Right lung (tissue), 10 donors: ENCODE results near the gene PCDH12. TPM values are rescaled to one million over a fixed set of nuclear protein-coding genes. Genes with fewer than 3 reads are reported as not detected.

Experiments
- DNase-seq, 2 donors: peaks; one replicate each; pipeline ENCODE4 v3.0.0-alpha.2; 2013
- long read RNA-seq, 8 donors: transcript quantifications; one replicate each; lab custom pipeline, GENCODE V29; 2026
- polyA plus RNA-seq, 5 donors: library from polyadenylated mRNA; unstranded; fragments of 120-200 nt; gene quantifications; one replicate each; pipeline versions ENCODE4 v1.2.1 to v1.2.3, GENCODE V29; 2013; ENCODE audit warnings: inconsistent platforms in 1 of 5, low replicate concordance in 1 of 5; ENCODE audit not compliant: insufficient read length in 5 of 5, insufficient read depth in 1 of 5

Gene PCDH12
- 10 to 100 TPM; 33.0 to 41.9 (median 35.7) TPM for polyA plus RNA-seq
- long read RNA-seq, donor 1, full-length matches to known transcripts: 16 of 16 reads
- long read RNA-seq, donor 1, partial matches to known transcripts: 0 of 16 reads
- long read RNA-seq, donor 1, other reads (novel, unspliced or antisense): 0 of 16 reads
- long read RNA-seq, donor 2, full-length matches to known transcripts: 3 of 3 reads
- long read RNA-seq, donor 2, partial matches to known transcripts: 0 of 3 reads
- long read RNA-seq, donor 2, other reads (novel, unspliced or antisense): 0 of 3 reads
- long read RNA-seq, donor 3, full-length matches to known transcripts: 11 of 11 reads
- long read RNA-seq, donor 3, partial matches to known transcripts: 0 of 11 reads
- long read RNA-seq, donor 3, other reads (novel, unspliced or antisense): 0 of 11 reads
- long read RNA-seq, donor 4, full-length matches to known transcripts: 5 of 14 reads
- long read RNA-seq, donor 4, partial matches to known transcripts: 9 of 14 reads
- long read RNA-seq, donor 4, other reads (novel, unspliced or antisense): 0 of 14 reads
- long read RNA-seq, donor 5, full-length matches to known transcripts: 14 of 118 reads
- long read RNA-seq, donor 5, partial matches to known transcripts: 104 of 118 reads
- long read RNA-seq, donor 5, other reads (novel, unspliced or antisense): 0 of 118 reads
- long read RNA-seq, donor 6, full-length matches to known transcripts: 28 of 94 reads
- long read RNA-seq, donor 6, partial matches to known transcripts: 66 of 94 reads
- long read RNA-seq, donor 6, other reads (novel, unspliced or antisense): 0 of 94 reads
- long read RNA-seq, donor 7, full-length matches to known transcripts: 17 of 39 reads
- long read RNA-seq, donor 7, partial matches to known transcripts: 22 of 39 reads
- long read RNA-seq, donor 7, other reads (novel, unspliced or antisense): 0 of 39 reads
- long read RNA-seq, donor 8, full-length matches to known transcripts: 6 of 6 reads
- long read RNA-seq, donor 8, partial matches to known transcripts: 0 of 6 reads
- long read RNA-seq, donor 8, other reads (novel, unspliced or antisense): 0 of 6 reads

DNA sequence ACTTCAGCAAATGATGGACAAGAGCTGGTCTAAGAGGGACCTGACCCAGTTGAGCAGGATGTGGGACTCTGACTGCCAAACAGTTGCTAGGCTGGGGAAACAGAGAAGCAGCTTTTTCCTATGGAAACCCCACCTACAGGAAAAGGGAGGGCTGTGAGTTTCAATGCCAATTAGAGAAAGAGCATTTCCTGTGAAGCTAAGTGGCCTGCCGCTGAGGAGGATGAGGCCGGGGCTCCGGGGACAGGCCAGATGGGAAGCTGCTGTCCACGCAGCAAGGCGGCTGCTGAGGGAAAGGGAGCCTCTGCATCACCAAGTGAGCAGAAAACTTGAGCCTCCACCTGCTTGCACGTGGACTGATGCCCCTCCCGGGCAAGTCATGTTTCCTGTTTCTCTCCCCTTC is at the start of gene PCDH12:
Gene PCDH12 (minus strand): TSS at position 90 of the 400 bp plus-strand sequence. CDS start 351 bp downstream, outside the sequence.
- DNase-seq: peak; percentile 51 to 71

DNA sequence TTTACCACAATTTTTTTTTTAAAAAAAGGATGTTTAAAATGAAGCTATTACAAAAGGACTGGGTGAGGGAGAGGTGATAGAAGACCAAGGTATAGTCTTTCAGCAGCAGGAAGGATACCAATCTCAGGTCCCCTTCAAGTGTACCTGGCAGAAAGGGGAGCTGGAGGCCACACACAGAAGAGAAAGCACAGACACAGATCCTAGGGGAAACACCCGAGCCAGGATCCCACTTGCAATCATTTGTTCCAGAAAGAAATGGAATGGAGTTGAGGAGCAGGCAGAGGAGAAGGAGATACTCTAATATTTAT is 49.2 kb upstream of the PCDH12 start:
- DNase-seq: no peak

DNA sequence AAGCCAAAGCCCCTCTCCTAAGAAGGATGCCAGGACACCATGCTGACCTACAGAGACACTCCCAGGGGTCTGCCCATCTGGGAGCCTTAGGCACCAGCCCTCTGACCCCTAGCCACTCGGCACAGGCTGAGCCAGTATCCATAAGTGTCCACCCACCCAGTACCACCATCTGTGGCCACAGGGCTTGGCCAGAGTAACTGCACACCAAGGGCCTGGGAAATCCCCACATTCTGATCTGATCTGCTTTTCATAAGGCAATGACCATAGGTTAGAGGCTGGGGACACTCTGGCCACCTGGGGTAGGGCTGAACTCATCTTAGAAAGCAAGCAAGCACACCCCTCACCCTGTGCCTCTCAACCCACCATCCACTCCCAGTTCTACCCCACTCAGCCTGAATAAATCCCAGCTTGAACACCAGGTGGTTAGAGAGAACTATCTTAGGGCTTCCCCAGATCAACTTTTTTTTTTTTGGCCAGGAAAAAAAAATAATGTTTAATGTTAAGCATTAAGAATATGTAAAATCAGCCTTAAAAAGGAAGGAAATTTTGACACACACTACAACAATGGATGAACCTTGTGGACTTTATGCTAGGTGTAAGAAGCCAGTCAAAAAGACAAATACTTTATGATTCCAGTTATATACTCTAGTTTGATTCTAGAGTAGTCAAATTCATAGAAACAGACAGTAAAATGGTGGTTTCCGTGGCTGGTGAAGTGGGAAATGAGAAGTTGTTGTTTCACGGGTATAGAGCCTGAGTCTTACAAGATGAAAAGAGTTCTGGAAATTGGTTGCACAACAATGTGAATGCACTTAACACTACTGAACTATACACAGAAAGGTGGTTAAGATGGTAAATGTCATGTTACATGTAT is 48.6 kb upstream of the PCDH12 start:
- no peak for DNase-seq

DNA sequence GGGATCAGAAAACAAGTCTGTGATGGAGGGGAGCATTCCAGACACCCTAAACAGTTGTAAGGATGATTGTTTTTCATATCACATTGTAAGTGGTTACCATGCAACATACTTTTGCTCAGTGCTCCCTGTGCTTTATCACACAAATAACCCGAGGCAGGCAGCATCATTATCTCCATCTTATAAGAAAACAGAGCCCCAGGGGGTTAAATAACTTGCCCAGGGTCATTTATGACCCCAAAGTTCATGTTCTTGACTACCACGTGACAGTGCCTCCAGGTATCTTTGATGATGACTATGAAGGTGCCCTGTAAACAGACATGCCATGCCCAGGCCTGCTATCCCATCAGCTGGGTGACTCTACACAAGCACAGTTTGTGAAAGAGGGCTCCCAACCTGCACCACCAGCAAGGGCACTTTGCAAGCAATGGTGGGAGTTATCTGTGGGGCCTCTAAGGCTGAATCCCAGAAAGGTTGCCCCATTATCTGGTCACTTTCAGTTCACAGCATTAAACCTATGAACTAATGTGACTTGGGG is 45.3 kb upstream of the PCDH12 start:
- DNase-seq: no peak

DNA sequence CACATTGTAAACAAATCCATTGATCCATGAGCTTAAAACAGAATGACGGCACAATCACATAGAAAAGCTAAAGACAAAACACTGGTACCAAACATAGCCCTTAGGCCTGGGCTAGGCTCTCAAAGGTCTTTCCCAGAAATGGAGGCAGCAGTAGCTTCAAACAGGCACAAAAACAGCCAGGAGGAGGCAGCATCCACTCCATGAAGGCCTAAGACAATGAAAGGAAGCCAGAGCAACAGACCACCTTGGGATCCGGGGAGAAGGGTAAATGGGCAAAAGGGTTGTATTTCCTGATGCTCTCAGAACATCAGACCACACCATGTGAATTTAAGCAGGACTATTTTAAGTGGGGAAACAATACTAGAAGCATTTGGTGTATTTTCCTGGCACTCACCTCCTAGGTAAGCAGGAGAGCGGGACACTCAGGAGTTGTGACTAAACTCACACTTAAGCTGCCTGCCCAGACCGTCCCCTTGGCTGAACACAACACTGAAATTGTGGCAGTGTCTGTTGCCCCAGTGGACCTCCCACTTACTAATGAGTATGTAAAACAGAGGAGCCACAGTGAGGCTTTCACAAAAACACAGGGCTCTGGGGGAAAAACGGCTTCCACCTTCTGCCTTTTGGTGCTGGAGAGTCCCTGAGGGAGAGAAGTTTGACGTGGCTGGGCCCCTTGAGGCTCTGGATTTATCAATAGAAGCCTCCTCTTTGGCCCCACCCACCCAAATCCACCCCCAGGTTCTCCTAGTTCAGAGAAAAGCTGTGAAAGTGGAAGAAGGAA is 42.9 kb upstream of the PCDH12 start:
- DNase-seq: no peak

DNA sequence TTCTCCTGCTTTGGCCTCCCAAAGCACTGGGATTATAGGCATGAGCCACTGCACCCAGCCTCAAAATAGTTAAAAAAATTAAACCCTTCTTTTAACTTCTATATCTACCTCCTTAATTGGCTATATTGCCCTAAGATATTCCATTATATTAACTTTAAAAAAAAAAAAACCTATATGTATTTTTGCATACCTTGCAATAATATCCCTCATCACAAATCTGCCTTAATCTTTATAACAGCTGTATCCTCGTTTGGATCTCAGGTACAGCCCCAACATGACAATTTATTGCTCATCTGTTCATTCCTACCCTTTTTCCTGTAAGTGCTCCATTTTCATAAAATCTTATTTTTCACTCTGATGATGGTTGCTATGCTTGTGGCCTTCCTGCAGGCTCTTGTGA is 42.2 kb upstream of the PCDH12 start:
- DNase-seq: no peak

DNA sequence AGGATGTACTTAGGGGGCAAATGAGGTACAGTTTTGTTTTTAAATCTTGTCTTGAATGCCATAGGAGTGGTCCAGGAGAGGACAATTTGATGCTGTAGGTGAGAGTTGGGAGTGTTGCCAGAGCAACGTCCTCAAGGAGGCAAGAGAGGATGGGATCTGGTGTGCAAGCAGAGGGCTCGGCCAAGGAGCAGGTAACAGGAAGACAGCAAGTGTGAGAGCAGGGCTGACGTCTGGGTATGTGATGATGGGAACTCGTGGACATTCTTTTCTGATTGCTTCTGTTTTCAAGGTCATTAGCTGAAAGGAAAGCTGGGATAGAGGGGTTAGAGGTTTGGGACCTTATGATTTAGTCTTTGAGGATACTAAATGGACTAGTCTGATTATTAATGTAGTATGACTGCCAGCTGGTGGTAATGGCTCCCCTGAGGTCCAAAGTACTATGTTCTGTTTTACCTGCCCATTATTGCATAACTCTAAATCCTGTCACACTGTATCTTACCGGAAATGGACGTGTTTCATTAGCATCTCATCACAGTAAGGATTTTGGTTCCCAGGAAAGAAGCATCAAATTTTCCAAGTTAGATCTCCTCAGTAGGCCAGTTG is 39.5 kb upstream of the PCDH12 start:
- no peak for DNase-seq

DNA sequence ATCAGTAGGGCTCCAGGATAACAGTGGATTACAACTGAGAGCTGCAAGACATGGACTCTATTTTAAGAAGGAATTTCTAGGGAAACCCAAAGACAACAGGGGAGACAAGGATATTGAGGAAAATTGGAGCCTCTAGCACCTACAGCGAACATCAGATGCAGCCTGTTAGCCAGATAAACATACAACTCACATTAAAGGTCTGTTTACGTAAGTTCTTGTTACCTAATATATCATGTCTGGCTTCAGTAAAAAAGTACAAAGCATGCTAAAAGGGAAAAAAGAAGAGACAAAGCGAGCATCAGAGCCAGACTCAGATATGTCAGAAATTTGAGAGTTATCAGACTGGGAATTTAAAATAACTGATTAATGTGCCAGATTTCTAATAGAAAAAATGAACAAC is 37.7 kb upstream of the PCDH12 start:
- no peak for DNase-seq

DNA sequence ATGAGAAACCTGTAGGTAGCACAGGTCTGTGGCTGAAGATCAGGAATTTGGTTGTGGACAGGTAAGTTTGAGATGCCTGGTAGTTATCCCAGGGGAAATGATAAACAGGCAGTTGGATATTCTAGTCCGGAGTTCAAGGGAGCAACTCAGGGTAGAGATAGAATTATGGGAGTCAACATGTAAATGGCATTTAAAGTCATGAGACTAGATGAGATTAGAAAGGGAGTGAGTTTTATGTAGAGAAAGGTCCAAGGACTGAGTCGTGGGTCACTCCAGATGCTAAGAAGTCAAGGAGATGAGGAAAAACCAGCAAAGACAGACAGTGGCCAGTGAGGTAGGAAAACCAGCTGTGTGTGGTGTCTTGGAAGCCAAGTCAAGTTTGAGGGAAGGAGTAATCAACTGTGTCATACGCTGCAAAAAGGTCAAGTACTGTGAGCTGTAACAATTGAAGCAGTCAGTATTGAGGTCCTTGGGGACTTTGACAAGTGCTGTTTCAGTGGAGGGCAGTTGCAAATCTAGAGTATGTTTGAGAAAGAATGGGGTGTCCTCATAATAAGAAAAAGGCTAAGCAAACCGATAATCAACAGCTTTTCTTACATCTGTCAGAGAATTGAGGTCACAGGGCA is 36.6 kb upstream of the PCDH12 start:
- DNase-seq: no peak

DNA sequence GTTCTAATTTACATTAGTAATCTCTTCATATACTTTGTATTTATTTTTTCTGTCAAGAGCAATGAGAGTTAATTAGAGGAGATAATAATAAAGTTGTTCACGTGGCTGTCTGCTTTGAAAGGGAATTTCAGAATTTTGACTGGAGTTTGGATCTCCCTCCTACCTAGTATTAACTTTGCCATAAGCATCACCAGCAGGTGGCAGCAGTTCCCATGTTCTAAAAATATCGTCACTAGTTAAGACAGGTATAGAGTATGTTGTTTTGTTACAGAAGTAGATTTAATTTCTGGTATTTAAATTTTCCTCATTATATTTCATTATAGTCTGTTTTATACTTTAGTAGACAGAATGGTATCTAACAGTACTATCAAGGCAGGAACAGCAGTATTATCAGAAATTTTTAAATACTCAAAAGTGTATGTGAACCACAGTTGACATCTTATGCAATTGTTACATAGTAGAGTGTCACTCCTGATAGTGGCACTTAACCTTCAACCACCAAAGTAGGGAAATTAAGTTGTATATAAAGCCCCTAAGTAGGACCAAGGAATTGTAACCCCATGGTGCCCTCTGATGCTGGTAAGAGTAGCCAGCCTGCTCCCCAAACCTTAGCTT is 34.5 kb upstream of the PCDH12 start:
- peak; percentile 39 to 61 for DNase-seq

DNA sequence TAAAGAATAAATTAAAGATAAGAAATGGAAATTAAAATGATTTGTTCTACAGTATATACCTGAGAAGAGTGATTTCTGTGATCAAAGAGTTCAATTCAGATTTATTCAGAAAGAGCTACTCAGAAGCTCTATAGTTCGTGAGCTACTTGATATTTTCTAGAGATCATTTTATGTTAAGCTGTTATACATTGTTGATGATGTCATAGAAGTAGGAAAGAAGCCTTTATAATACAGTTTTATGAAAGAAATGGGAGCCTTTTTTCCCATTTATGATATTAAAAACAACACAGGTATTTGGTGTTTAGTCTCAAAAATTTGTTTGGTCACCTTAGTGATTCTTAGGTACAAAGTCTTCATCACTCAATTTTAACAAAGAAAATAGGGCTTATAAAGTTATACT is 31.7 kb upstream of the PCDH12 start:
- no peak for DNase-seq

DNA sequence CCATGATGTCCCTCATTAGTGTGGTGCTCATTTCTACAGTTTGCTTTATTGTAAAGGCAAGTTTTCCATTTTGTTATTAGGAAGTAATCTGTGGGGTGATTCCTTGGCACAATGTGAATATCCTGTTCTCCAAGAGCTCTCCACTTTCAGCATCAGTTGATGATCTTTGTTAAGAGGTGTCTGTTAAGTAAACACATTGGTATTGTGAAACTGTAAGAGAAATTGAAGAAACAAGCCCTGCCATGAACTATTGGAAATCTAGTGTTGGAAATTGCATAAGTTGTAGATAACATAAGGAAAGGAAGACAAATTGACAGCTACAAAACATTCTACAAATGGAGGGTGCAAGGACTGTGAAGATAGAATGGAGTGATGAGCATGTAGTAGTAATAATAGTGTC is 28.1 kb upstream of the PCDH12 start:
- DNase-seq: no peak

DNA sequence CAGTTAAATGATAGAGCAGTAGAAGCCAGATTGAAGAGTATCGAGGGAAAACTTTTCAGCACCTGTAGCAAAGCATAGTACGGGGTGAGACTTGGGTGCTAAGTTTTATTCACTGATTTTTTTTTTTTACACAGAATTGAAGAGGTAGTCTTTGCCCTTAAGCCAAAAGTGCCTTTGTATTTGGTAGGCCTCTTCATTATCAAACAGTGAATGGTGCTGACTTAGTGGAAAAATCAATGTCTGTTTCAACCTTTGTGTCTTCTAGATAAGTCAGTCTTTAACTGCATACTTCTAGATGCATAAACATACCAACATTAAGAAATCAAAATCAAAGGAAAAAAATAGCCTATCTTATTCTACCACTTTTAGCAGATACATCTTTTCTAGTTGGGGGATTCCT is 24.6 kb upstream of the PCDH12 start:
- DNase-seq: no peak

DNA sequence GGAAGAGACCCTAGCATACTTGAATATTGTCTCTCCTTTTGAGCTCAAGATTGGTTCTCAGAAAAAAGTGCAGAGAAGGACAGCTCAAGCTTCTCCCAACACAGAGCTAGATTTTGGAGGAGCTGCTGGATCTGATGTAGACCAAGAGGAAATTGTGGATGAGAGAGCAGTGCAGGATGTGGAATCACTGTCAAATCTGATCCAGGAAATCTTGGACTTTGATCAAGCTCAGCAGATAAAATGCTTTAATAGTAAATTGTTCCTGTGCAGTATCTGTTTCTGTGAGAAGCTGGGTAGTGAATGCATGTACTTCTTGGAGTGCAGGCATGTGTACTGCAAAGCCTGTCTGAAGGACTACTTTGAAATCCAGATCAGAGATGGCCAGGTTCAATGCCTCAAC is 20.4 kb upstream of the PCDH12 start:
- no peak for DNase-seq

DNA sequence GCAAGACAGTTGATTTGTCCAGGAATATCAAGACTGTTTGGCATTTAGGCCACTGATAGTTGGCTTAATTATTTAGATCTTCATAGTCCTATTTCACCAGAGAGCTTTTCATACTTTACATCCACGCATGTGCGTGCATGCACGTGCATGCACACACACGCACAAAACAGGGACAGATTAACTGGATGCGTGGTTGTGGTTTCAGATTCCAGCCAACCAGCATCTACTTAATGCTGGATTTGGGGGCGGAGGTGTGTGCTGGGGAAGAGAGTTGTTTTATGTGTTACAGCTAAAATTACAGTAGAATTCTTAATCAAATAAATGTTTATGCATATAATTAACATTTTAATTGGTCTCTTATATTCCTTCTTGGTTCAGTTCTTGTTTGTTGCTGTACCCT is 18.2 kb upstream of the PCDH12 start:
- DNase-seq: no peak

DNA sequence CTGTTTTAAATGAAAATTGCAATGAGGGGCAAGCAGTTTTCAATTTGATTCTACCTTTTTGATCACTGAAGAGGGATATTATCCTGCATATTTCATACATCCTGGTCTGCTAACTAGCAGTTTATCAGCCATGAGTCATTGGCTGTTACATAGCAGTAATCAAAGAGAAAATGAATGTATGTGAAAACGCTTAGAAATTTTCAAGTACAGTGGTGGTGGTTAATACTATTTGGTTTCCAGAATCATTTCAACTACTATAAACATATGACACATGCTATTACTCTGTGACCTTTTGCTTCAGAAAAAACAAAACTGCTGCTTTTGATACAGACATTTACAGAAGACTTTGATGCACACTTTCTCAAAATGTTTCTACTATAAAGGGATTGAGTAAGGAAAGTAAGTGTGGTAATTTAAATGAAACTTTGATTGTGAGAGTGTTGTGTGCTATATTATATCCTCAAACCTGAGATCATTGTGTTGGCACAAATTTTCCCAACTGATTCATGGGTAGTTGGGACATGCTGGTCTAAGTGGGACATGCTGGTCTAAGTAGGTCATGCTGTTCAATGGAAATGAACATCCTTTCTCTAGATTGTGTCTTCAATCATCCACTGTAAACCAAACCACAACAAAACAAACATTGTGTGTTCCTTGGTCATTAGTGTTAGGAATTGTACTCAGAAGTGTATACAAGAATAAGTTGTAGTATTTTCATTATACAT is 16.0 kb upstream of the PCDH12 start:
- no peak for DNase-seq

DNA sequence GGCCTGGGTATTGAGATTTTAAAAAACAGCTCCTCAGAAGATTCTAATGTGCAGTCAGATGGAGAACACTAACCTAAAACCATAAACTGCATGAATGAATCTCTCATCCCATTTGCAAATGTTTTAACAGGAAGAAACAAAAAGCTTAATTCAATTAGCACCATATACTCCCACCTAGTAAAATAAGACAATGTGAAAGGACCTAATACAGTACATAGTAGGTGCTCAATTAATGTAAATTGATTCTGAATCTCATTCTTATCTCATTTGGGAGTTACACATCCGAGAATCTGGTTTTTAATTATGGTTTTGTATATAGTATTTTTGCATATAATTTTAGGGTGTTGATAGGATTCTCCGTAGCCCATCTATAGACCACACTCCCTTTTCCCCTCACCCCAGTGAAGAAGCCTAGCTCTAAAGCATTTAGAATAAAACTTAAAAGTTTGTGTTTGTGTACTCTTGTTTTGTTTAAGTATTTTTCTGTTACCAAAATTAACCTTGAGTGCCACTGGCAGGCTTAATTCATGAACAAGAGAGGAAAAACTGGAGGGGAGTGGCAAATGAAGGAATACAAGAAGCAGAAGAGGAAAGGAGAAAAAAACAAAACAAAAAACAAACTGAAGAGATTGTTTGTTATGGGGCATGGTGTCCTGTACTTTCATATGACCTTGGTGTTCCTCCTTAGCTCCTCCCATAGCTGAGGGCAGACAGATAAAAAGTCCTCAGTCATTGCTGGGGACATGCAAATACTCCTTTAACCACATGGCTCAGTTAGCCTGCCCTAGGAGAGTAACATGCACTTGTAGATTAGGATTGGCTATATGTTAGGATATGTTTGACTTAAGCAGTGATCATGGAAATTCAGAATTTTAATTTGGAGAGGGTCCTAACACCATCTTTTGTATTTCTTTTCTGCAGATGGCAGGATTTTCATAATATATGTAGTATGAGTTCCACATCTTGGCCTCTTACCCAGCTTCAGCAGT is 12.1 kb upstream of the PCDH12 start:
- DNase-seq: no peak
